Activated CD8-positive, alpha-beta memory T cell treated with anti-CD3 and anti-CD28 coated beads, Interleukin-2, amount 50 U/mL, for 48 hours (primary cell): Measurements from ENCODE around the gene SLC48A1.

ENCODE experiments used
- DNase-seq: peaks from one replicate; pipeline ENCODE4 v3.0.0-alpha.2; 2020

The SLC48A1 gene

GRCh38 chr12:47744778-47745436 lies 28.1 kb upstream of the SLC48A1 start:
- no peak for DNase-seq

GRCh38 chr12:47745485-47746041 lies 27.5 kb upstream of the SLC48A1 start:
- DNase-seq = no peak

- DNase-seq = no peak
These were observed 27.0 kb upstream of the SLC48A1 start for GRCh38 chr12:47746073-47746472.

GRCh38 chr12:47746523-47746922 lies 26.5 kb upstream of the SLC48A1 start:
- no peak for DNase-seq

GRCh38 chr12:47747126-47747525 lies 25.9 kb upstream of the SLC48A1 start:
- DNase-seq = no peak

GRCh38 chr12:47747596-47748506 lies 25.2 kb upstream of the SLC48A1 start:
- no peak for DNase-seq

- no peak for DNase-seq
These were observed 24.6 kb upstream of the SLC48A1 start for GRCh38 chr12:47748507-47748828.

GRCh38 chr12:47748899-47749298 lies 24.1 kb upstream of the SLC48A1 start:
- DNase-seq = no peak

- DNase-seq = no peak
These were observed 22.7 kb upstream of the SLC48A1 start for GRCh38 chr12:47750229-47750798.

GRCh38 chr12:47750916-47751470 lies 22.0 kb upstream of the SLC48A1 start:
- no peak for DNase-seq

- DNase-seq = no peak
These were observed 21.5 kb upstream of the SLC48A1 start for GRCh38 chr12:47751561-47751960.

GRCh38 chr12:47752121-47752520 lies 20.9 kb upstream of the SLC48A1 start:
- no peak for DNase-seq

- no peak for DNase-seq
These were observed 20.5 kb upstream of the SLC48A1 start for GRCh38 chr12:47752552-47752951.

GRCh38 chr12:47753021-47754001 lies 19.7 kb upstream of the SLC48A1 start:
- no peak for DNase-seq

GRCh38 chr12:47754126-47754525 lies 18.9 kb upstream of the SLC48A1 start:
- no peak for DNase-seq

- DNase-seq = no peak
These were observed 18.2 kb upstream of the SLC48A1 start for GRCh38 chr12:47754881-47755280.

- no peak for DNase-seq
These were observed 17.1 kb upstream of the SLC48A1 start for GRCh38 chr12:47755655-47756562.

GRCh38 chr12:47757364-47757839 lies 15.6 kb upstream of the SLC48A1 start:
- DNase-seq = no peak

GRCh38 chr12:47757840-47758583 lies 15.0 kb upstream of the SLC48A1 start:
- no peak for DNase-seq

- DNase-seq = no peak
These were observed 14.5 kb upstream of the SLC48A1 start for GRCh38 chr12:47758584-47758833.
